WTC11 (cell line): Measurements from ENCODE around the gene QTRT2. TPM values are rescaled to one million over a fixed set of nuclear protein-coding genes. Genes with fewer than 3 reads are reported as not detected.

Source experiments
- ATAC-seq: fragments of 200-7000 bp; cut with Tn5 transposase; 2 replicates; pipeline ENCODE4 v1.10.0; 2021; ENCODE audit warnings: mild to moderate bottlenecking, moderate library complexity
- CTCF ChIA-PET: fragments of 300-600 bp; sonication (Branson Sonifier 250); formaldehyde crosslinking; loops from one replicate; lab custom pipeline; 2021; ENCODE audit warnings: antibody characterized with exemption; lab: Charles Lee
- POLR2A ChIA-PET: fragments of 350-600 bp; sonication (Branson Sonifier 250); formaldehyde crosslinking; loops from one replicate; lab custom pipeline; 2021; ENCODE audit warnings: antibody characterized with exemption; lab: Charles Lee
- DNase-seq: peaks from one replicate; pipeline ENCODE4 v3.0.0; 2021; ENCODE audit warnings: low spot score
- H3K27ac Mint-ChIP-seq: 2 replicates; pipeline ENCODE4 v1.8.0; 2021; ENCODE audit warnings: mixed read lengths
- H3K27me3 Mint-ChIP-seq: 2 replicates; pipeline ENCODE4 v1.8.0; 2021; ENCODE audit warnings: low read depth, mild to moderate bottlenecking, moderate library complexity, mixed read lengths
- H3K36me3 Mint-ChIP-seq: 2 replicates; pipeline ENCODE4 v1.8.0; 2021; ENCODE audit warnings: mixed read lengths
- H3K4me1 Mint-ChIP-seq: 2 replicates; pipeline ENCODE4 v1.8.0; 2022; ENCODE audit warnings: mixed read lengths
- H3K4me3 Mint-ChIP-seq: 2 replicates; pipeline ENCODE4 v1.8.0; 2021; ENCODE audit warnings: mild to moderate bottlenecking, moderate library complexity, mixed read lengths
- H3K9me3 Mint-ChIP-seq: 2 replicates; pipeline ENCODE4 v1.8.0; 2021; ENCODE audit warnings: mixed read lengths
- AR ChIP-seq: fragments of 250-450 bp; sonication (Bioruptor Pico); IDR thresholded peaks from 2 replicates; pipeline ENCODE4 v1.9.0; 2021; ENCODE audit warnings: mild to moderate bottlenecking
- ESRRA ChIP-seq: sonication (generic); formaldehyde crosslinking; IDR thresholded peaks from 2 replicates; pipeline ENCODE4 v1.8.1; 2022; ENCODE audit warnings: mild to moderate bottlenecking, missing genetic modification reagents, borderline replicate concordance
- ETV6 ChIP-seq: sonication (generic); formaldehyde crosslinking; IDR thresholded peaks from 2 replicates; pipeline ENCODE4 v1.8.1; 2022; ENCODE audit warnings: mild to moderate bottlenecking, missing genetic modification reagents
- FOXJ3 ChIP-seq: sonication (generic); formaldehyde crosslinking; IDR thresholded peaks from 2 replicates; pipeline ENCODE4 v1.9.0; 2021; ENCODE audit warnings: missing genetic modification reagents, mild to moderate bottlenecking, borderline replicate concordance
- GTF2I ChIP-seq: fragments of 250-450 bp; sonication (Bioruptor Pico); conservative IDR thresholded peaks from 2 replicates; pipeline ENCODE4 v1.4.0; 2021; ENCODE audit warnings: mild to moderate bottlenecking
- NFATC4 ChIP-seq: fragments of 250-450 bp; sonication (Bioruptor Pico); IDR thresholded peaks from 2 replicates; pipeline ENCODE4 v1.9.0; 2021; ENCODE audit warnings: mild to moderate bottlenecking
- NR2C2 ChIP-seq: sonication (generic); formaldehyde crosslinking; IDR thresholded peaks from 2 replicates; pipeline ENCODE4 v1.8.0; 2022; ENCODE audit warnings: mild to moderate bottlenecking, missing genetic modification reagents
- NR3C1 ChIP-seq: sonication (generic); formaldehyde crosslinking; conservative IDR thresholded peaks from 2 replicates; pipeline ENCODE4 v1.8.1; 2023; ENCODE audit warnings: low read depth, mild to moderate bottlenecking, missing genetic modification reagents
- PRRX2 ChIP-seq: fragments of 250-450 bp; sonication (Bioruptor Pico); IDR thresholded peaks from 2 replicates; pipeline ENCODE4 v1.8.0; 2021; ENCODE audit warnings: mild to moderate bottlenecking
- ZBTB21 ChIP-seq: sonication (generic); formaldehyde crosslinking; IDR thresholded peaks from 2 replicates; pipeline ENCODE4 v1.8.1; 2023; ENCODE audit warnings: mild to moderate bottlenecking, missing genetic modification reagents, borderline replicate concordance
- ZNF121 ChIP-seq: sonication (generic); formaldehyde crosslinking; IDR thresholded peaks from 2 replicates; pipeline ENCODE4 v1.8.0; 2023; ENCODE audit warnings: missing genetic modification reagents
- ZNF416 ChIP-seq: fragments of 250-450 bp; sonication (Bioruptor Pico); IDR thresholded peaks from 2 replicates; pipeline ENCODE4 v1.9.0; 2021; ENCODE audit warnings: mild to moderate bottlenecking, inconsistent platforms
- ZNF425 ChIP-seq: fragments of 250-450 bp; sonication (Bioruptor Pico); conservative IDR thresholded peaks from 2 replicates; pipeline ENCODE4 v1.9.0; 2021; ENCODE audit warnings: mild to moderate bottlenecking
- total RNA-seq: library from RNA; stranded (reverse); gene quantifications from 3 replicates; pipeline ENCODE4 v1.2.3, GENCODE V29; 2021
- TF ChIP-seq, protein P1 (sequence below): sonication (generic); formaldehyde crosslinking; IDR thresholded peaks from 2 replicates; pipeline ENCODE4 v1.8.0; 2023; ENCODE audit warnings: missing genetic modification reagents, mild to moderate bottlenecking, borderline replicate concordance
- TF ChIP-seq, protein P2 (sequence below): sonication (generic); formaldehyde crosslinking; IDR thresholded peaks from 2 replicates; pipeline ENCODE4 v1.8.0; 2022; ENCODE audit warnings: mild to moderate bottlenecking, missing genetic modification reagents
- TF ChIP-seq, protein P3 (sequence below): sonication (generic); formaldehyde crosslinking; IDR thresholded peaks from 2 replicates; pipeline ENCODE4 v1.8.1; 2023; ENCODE audit warnings: mild to moderate bottlenecking, missing genetic modification reagents, borderline replicate concordance

The QTRT2 gene
- total RNA-seq, 1 experiment from 2014 or later = 40.0 TPM

DNA sequence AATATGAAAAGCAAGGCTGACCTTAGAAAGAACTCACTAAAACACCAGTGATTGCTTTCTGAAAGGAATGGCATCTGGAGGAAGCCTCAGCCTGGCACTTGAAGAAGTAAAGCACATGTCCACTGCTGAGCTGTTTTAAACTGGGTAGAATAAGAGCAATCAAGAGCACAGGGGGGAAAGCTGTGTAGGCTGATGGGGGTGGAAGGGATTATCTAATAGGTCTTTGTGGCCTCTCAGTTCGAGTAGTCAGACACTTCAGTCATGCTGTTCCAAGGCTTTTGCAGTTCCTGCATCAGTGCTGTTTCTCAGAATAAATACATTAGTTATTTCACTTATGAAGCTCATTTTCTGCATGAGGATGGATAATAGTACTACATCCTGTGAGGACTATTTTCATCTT, 22.8 kb upstream of the QTRT2 start (continued):
- TF ChIP-seq, protein P1, sequence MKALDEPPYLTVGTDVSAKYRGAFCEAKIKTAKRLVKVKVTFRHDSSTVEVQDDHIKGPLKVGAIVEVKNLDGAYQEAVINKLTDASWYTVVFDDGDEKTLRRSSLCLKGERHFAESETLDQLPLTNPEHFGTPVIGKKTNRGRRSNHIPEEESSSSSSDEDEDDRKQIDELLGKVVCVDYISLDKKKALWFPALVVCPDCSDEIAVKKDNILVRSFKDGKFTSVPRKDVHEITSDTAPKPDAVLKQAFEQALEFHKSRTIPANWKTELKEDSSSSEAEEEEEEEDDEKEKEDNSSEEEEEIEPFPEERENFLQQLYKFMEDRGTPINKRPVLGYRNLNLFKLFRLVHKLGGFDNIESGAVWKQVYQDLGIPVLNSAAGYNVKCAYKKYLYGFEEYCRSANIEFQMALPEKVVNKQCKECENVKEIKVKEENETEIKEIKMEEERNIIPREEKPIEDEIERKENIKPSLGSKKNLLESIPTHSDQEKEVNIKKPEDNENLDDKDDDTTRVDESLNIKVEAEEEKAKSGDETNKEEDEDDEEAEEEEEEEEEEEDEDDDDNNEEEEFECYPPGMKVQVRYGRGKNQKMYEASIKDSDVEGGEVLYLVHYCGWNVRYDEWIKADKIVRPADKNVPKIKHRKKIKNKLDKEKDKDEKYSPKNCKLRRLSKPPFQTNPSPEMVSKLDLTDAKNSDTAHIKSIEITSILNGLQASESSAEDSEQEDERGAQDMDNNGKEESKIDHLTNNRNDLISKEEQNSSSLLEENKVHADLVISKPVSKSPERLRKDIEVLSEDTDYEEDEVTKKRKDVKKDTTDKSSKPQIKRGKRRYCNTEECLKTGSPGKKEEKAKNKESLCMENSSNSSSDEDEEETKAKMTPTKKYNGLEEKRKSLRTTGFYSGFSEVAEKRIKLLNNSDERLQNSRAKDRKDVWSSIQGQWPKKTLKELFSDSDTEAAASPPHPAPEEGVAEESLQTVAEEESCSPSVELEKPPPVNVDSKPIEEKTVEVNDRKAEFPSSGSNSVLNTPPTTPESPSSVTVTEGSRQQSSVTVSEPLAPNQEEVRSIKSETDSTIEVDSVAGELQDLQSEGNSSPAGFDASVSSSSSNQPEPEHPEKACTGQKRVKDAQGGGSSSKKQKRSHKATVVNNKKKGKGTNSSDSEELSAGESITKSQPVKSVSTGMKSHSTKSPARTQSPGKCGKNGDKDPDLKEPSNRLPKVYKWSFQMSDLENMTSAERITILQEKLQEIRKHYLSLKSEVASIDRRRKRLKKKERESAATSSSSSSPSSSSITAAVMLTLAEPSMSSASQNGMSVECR (CRISPR knock-in tag) = no peak
- TF ChIP-seq ZNF121 (CRISPR knock-in tag) (no peak), ESRRA (CRISPR knock-in tag) (no peak), FOXJ3 (CRISPR knock-in tag) (no peak)

GRCh38 chr3:114034211-114034610, 22.3 kb upstream of the QTRT2 start:
- no peak for ATAC-seq
- POLR2A ChIA-PET = no interaction called here
- TF ChIP-seq, protein P2, sequence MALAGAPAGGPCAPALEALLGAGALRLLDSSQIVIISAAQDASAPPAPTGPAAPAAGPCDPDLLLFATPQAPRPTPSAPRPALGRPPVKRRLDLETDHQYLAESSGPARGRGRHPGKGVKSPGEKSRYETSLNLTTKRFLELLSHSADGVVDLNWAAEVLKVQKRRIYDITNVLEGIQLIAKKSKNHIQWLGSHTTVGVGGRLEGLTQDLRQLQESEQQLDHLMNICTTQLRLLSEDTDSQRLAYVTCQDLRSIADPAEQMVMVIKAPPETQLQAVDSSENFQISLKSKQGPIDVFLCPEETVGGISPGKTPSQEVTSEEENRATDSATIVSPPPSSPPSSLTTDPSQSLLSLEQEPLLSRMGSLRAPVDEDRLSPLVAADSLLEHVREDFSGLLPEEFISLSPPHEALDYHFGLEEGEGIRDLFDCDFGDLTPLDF = no peak
- no peak for TF ChIP-seq ZBTB21 (CRISPR knock-in tag)
- TF ChIP-seq ETV6 = no peak
- TF ChIP-seq NFATC4 (CRISPR knock-in tag) = no peak
- TF ChIP-seq ZNF425 = no peak
- TF ChIP-seq PRRX2 (CRISPR knock-in tag) = no peak
- TF ChIP-seq GTF2I = no peak
- TF ChIP-seq NR2C2 (CRISPR knock-in tag) = no peak
- TF ChIP-seq ZNF416 = no peak
- TF ChIP-seq, all 79 proteins: peak for 0
- no peak for DNase-seq
- peaks cover 3% of the 10 kb centered on the region for H3K9me3 Mint-ChIP-seq
- CTCF ChIA-PET = no interaction called here
- H3K36me3 Mint-ChIP-seq = no peaks in the 10 kb centered on the region
- peaks cover 14% of the 10 kb centered on the region for H3K4me1 Mint-ChIP-seq
- H3K27ac Mint-ChIP-seq = no peak overlapping the region
- H3K4me3 Mint-ChIP-seq = no peak overlapping the region
- no peaks in the 10 kb centered on the region for H3K27me3 Mint-ChIP-seq

DNA sequence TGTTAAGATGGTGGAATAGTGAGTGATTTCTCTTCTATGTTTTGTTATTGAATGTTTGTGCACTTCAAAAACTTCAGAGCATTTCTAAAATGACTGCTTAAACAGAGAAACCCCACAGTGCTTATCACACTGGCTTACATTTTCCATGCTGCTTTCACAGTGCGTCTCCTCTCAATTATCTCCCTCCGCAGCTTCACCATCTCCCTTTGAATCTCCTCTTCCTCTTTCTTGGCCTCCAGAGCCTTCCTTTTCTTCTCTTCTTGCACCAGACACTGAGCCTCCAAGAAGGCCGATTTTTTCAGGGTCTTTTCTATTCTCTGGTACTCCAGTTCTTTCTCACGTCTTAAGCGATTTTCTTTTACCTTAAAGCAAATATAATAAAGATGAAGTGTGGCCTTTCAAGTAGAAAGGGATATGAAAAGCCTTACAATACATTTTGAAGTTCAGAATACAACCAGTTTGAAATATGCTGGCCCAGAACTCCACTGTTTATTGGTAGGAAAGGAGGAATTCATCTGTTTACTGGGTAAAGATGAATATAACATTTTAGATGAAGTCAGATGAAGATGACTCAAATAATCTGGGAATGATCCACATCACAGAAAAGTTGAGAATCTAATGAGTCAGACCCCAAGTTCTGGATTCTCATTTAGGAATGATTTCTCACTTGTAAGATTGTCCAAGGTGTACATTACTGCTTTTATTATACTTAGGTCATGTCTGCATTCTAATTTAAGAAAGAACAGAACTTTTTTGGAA, 21.6 kb upstream of the QTRT2 start:
- Mint-ChIP-seq H3K36me3 (no peaks in the 10 kb centered on the region), H3K4me3 (no peak overlapping the region), H3K27ac (no peak overlapping the region), H3K4me1 (peaks cover 14% of the 10 kb centered on the region), H3K27me3 (no peaks in the 10 kb centered on the region), H3K9me3 (peaks cover 3% of the 10 kb centered on the region)
- POLR2A ChIA-PET = no interaction called here
- DNase-seq = no peak
- ATAC-seq = no peak
- CTCF ChIA-PET = no interaction called here
- TF ChIP-seq AR (no peak), NR3C1 (CRISPR knock-in tag) (no peak), NR2C2 (CRISPR knock-in tag) (no peak)
- TF ChIP-seq, protein P3, sequence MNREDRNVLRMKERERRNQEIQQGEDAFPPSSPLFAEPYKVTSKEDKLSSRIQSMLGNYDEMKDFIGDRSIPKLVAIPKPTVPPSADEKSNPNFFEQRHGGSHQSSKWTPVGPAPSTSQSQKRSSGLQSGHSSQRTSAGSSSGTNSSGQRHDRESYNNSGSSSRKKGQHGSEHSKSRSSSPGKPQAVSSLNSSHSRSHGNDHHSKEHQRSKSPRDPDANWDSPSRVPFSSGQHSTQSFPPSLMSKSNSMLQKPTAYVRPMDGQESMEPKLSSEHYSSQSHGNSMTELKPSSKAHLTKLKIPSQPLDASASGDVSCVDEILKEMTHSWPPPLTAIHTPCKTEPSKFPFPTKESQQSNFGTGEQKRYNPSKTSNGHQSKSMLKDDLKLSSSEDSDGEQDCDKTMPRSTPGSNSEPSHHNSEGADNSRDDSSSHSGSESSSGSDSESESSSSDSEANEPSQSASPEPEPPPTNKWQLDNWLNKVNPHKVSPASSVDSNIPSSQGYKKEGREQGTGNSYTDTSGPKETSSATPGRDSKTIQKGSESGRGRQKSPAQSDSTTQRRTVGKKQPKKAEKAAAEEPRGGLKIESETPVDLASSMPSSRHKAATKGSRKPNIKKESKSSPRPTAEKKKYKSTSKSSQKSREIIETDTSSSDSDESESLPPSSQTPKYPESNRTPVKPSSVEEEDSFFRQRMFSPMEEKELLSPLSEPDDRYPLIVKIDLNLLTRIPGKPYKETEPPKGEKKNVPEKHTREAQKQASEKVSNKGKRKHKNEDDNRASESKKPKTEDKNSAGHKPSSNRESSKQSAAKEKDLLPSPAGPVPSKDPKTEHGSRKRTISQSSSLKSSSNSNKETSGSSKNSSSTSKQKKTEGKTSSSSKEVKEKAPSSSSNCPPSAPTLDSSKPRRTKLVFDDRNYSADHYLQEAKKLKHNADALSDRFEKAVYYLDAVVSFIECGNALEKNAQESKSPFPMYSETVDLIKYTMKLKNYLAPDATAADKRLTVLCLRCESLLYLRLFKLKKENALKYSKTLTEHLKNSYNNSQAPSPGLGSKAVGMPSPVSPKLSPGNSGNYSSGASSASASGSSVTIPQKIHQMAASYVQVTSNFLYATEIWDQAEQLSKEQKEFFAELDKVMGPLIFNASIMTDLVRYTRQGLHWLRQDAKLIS (CRISPR knock-in tag) = no peak
